Measurements from ENCODE around the gene WASHC2C. TPM values are rescaled to one million over a fixed set of nuclear protein-coding genes. Genes with fewer than 3 reads are reported as not detected.
"Not testable (repeated sequence)": the region's sequence is repeated elsewhere in the genome, so short reads cannot be mapped to it uniquely, and the experiment has no call there.

The WASHC2C gene
- total RNA-seq, 1 donor from 2014 or later = 61.5 TPM

DNA sequence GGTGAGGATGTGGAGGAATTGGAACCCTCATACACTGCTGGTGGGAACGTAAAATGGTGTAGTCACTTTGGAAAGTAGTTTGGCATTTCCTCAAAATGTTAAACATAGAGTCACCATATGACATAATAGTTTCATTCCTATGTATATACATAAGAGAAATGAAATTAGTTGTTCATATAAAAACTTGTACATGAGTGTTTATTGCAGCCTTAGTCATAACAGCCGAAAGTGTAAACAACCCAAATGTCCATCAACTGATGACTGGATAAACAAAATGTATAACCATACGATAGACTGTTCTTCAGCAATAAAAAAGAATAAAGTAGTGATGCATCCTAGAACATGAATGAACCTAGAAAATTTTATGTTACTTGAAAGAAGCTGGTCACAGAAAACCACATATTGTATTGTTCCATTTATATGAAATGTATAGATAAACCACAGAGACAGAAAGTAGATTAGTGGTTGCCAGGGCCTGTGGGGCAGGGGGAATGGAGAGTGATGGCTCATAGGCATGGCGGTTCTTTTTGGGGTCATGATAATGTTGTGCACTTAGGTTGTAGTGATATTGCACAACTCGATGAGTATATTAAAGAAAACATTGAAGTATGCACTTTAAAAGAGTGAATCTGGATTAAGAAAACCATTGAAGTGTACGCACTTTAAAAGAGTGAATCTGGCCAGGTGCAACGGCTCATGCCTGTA is 44.8 kb downstream of the WASHC2C start:
- H3K27ac ChIP-seq; ATAC-seq; H3K9me3 ChIP-seq; H3K27me3 ChIP-seq (ENCODE audit: low read depth); DNase-seq; H3K4me1 ChIP-seq; intact Hi-C loops (cut with DNase I); H3K4me3 ChIP-seq: not testable (repeated sequence)
- H3K36me3 ChIP-seq = peaks cover 42% of the 10 kb centered on the region

DNA sequence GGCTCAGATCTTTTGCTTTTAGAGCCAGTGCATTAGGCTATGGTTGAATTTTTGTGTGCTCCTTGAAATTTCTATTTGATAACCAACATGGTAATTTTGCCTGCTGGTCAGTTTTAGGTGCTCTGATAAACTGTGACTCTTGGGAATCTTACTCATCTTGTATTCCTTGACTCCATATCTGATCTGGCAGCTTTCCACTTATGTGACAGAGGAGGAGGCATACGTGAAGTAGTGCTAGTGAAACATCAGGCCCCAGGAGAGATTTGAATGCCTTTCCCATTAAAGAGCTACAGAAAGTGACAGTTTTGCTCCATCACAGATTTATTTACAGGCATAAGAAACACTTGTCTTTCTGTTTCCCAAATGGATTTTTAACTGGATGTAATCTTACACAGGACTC is 59.2 kb downstream of the WASHC2C start:
- ATAC-seq = not testable (repeated sequence)

DNA sequence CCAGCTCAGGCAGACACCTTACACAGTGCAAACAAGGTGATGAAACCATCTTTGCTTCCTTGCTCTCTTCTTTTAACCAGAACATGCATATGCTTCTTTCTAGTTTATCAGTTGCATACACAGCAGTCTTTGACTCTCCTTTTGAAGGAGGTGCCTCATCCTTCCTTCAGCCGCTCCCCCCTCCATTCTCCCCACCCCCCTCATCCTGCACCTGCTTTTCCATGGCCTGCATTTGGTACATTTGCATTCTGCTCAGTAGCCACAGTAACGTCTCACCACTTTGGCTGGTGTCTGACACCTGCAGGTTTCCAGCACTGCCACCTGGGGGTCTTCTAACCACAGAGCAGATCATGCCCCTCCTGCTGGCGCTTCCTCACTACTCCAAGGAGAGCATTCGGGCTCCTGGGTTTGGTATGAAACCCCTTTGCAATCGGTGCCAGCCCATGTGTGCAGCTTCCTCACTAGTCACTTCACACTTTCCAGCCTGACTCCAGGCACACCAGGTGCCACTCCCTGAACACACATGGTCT is 60.2 kb downstream of the WASHC2C start:
- DNase-seq; ATAC-seq; H3K27me3 ChIP-seq (ENCODE audit: low read depth); H3K4me1 ChIP-seq; intact Hi-C loops (cut with DNase I); H3K9me3 ChIP-seq; H3K4me3 ChIP-seq; H3K27ac ChIP-seq: not testable (repeated sequence)
- H3K36me3 ChIP-seq = peaks cover 69% of the 10 kb centered on the region

More for the DNA sequence above, 59.2 kb downstream of the WASHC2C start:
- intact Hi-C loops (cut with DNase I); H3K4me3 ChIP-seq; H3K9me3 ChIP-seq; DNase-seq; H3K27me3 ChIP-seq (ENCODE audit: low read depth); H3K27ac ChIP-seq; H3K4me1 ChIP-seq: not testable (repeated sequence)
- peaks cover 60% of the 10 kb centered on the region for H3K36me3 ChIP-seq

DNA sequence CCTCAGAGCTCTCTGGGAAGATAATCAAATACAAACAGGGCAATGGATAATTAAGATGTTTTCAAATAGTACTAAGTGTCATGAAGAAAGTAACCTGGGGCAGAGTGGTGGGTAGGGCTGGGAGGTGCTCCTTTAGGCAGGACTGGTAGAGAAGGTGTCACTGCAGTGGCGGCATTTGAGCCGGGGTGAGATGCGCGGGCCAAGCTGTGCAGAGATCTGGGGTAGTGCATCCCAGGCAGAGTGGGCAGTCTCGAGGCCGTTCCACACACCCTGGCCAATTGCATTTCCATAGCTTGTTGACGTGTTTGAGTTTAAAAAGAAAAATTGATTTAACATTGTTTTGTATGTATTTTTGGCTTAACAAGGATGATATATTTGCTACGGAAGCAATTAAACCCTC is 62.9 kb downstream of the WASHC2C start:
- ATAC-seq; H3K27ac ChIP-seq; H3K4me1 ChIP-seq; intact Hi-C loops (cut with DNase I); H3K4me3 ChIP-seq; H3K27me3 ChIP-seq (ENCODE audit: low read depth); DNase-seq; H3K9me3 ChIP-seq: not testable (repeated sequence)
- peaks cover 61% of the 10 kb centered on the region for H3K36me3 ChIP-seq

DNA sequence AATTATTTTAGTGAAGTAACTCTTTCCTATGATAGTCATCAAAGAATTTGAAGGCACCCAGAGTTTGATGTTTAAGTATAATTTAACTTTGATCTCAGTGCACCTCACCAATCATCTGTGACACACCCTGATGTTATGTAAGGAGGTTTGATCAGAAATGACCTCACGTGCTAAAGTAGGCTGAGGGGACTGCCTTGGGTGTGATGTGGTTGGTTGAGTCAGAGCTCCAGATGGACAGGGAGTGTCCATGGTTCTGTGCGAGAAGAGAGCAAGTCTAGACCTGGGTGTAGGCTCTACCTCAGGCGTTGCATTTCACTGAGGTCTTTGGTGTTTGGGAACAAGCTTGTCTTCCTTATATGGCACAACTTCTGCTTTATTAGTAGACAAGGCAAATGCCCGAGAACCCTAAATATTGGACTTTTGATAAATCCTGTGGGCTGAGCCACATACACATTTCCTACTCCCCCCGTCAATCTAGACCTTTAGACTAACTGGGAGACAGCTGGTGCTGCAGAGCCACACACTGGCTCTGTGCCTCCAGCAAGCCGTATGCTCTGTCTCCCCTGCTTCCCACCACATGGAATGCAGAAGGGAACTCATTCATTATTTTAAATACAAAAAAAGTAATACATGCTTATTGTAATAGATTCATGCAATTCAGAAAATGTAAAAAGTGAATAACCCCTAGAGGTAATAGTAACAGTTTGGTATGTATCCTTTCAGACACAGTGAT is 63.8 kb downstream of the WASHC2C start:
- H3K4me3 ChIP-seq; H3K4me1 ChIP-seq; H3K27ac ChIP-seq; H3K27me3 ChIP-seq (ENCODE audit: low read depth); H3K9me3 ChIP-seq; DNase-seq; intact Hi-C loops (cut with DNase I); ATAC-seq: not testable (repeated sequence)
- peaks cover 53% of the 10 kb centered on the region for H3K36me3 ChIP-seq

DNA sequence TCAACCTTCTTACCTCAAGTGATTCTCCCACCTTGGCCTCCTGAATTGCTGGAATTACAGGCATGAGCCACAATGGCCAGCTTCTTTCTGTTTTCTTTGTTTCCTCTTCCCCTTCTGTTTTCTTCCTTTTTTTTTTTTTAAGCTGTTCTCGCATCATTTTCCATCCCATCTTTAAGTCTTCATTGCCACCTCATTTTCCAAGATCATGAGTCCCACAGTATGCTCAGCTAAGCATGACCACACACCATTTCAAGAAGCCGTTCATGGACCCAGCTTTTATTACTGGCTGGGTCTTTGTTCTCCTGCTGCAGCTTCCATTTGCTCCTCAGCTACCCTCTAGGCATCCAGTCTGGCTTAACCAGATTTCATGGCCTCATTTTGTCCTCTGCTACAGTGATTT is 67.7 kb downstream of the WASHC2C start:
- intact Hi-C loops (cut with DNase I); H3K4me1 ChIP-seq; DNase-seq; H3K27me3 ChIP-seq (ENCODE audit: low read depth); H3K4me3 ChIP-seq; H3K9me3 ChIP-seq; H3K27ac ChIP-seq; ATAC-seq: not testable (repeated sequence)
- H3K36me3 ChIP-seq = peaks cover 24% of the 10 kb centered on the region

DNA sequence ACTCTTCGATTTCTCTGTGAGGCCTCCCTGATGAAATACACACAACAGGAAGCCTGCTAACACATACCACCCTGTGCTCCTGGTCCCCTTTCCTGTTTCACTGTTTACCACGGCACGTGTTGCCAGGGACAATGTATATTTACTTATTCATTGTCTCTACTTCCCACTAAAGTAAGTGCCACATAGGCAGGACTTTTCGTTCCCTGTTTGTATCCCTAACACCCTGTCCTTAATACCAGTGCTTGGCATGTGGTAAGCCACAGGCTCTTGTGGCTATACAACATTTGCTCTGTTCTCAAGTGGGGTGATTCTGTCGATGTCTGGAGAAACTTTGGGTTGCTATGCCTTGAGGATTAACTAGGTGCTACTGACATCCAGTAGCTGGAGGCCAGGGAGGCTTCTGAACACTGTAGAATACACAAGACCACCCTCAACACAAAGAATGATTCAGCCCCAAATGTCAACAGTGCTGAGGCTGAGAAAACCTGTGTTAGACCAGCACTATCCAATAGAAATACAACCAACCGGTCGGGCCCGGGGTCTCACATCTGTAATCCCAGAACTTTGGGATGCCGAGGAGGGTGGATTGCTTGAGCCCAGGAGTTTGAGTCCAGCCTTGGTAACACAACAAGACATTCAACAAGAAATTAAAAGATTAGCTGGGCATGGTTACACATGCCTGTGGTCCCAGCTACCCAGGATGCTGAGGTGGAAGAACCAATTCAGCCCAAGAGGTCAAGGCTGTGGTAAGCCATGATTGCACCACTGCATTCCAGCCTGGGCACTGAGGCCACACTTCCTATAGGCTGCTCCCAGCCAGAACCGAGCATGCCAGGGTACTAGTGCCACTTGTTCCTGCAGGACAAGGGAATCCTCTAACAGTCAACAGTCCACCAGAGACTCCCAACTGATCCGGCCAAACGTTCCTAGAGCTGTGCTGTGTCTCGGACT is 76.3 kb downstream of the WASHC2C start:
- peak; percentile 54 to 83 for ATAC-seq

DNA sequence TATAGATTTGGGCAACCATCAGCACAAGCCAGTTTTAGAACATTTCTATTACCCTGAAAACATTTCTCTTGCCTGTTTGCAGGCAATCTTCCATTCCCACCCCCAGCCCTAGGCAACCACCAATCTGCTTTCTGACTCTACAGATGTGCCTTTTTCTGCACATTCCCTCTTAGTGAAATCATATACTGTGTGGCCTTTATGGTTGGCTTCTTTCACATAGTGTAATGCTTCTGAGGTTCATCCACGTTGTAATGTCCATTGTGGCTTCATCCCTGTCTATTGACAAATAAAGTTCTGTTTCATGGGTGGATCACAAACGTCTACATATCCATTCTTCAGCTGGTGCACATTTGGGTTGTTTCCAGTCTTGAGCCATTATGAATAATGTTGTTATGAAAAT is 77.9 kb downstream of the WASHC2C start:
- H3K27ac ChIP-seq; intact Hi-C loops (cut with DNase I); H3K36me3 ChIP-seq; H3K9me3 ChIP-seq; H3K4me1 ChIP-seq; H3K4me3 ChIP-seq; H3K27me3 ChIP-seq (ENCODE audit: low read depth); DNase-seq; ATAC-seq: not testable (repeated sequence)

More for the DNA sequence above, 76.3 kb downstream of the WASHC2C start:
- H3K36me3 ChIP-seq; H3K4me3 ChIP-seq; H3K9me3 ChIP-seq; H3K27me3 ChIP-seq (ENCODE audit: low read depth); DNase-seq; H3K27ac ChIP-seq; H3K4me1 ChIP-seq; intact Hi-C loops (cut with DNase I): not testable (repeated sequence)

DNA sequence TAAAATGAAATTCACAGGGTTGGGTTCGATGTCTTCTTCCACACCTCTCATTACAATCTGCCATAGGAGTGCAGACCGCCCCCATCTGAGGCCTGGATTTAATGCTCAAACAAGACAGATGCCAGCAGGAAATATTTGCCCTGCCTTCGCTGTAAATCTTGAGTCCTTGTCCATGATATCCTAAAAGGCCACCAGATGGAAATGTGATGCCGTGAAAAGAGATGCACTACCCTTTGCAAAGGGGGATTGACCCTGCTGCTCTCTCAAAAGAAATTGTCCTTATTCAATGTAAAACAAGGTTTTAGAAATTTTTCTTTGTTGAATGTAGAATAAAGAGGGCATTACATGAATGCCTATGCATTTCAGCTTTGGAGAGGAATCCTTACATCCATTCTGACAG is 82.8 kb downstream of the WASHC2C start:
- Histone ChIP-seq H3K36me3 (no peaks in the 10 kb centered on the region), H3K9me3 (no peaks in the 10 kb centered on the region), H3K4me1 (no peaks in the 10 kb centered on the region), H3K4me3 (no peak overlapping the region), H3K27ac (no peak overlapping the region), H3K27me3 (ENCODE audit: low read depth) (no peaks in the 10 kb centered on the region)
- intact Hi-C loops (cut with DNase I) = no loop called here
- TF ChIP-seq, protein P1, sequence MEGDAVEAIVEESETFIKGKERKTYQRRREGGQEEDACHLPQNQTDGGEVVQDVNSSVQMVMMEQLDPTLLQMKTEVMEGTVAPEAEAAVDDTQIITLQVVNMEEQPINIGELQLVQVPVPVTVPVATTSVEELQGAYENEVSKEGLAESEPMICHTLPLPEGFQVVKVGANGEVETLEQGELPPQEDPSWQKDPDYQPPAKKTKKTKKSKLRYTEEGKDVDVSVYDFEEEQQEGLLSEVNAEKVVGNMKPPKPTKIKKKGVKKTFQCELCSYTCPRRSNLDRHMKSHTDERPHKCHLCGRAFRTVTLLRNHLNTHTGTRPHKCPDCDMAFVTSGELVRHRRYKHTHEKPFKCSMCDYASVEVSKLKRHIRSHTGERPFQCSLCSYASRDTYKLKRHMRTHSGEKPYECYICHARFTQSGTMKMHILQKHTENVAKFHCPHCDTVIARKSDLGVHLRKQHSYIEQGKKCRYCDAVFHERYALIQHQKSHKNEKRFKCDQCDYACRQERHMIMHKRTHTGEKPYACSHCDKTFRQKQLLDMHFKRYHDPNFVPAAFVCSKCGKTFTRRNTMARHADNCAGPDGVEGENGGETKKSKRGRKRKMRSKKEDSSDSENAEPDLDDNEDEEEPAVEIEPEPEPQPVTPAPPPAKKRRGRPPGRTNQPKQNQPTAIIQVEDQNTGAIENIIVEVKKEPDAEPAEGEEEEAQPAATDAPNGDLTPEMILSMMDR (IDR thresholded peaks at IDR 0.05) = no peak
- DNase-seq (no peak), ATAC-seq (no peak)

Measured in lower lobe of right lung (tissue), 2 donors.